OCI-LY7 (cell line): ENCODE results near the gene SP110.

ENCODE experiments used
- EZH2phosphoT487 ChIP-seq: fragments of 200-600 bp; sonication (generic); IDR thresholded peaks from 2 replicates; pipeline ENCODE4 v1.6.1; 2018; ENCODE audit warnings: low read depth, borderline replicate concordance, mild to moderate bottlenecking, mixed run types, antibody characterized with exemption, low read length, moderate library complexity, mixed read lengths
- TF ChIP-seq, protein P1 (sequence below): fragments of 200-600 bp; sonication (generic); conservative IDR thresholded peaks from 2 replicates; pipeline ENCODE4 v1.5.1; 2014; ENCODE audit warnings: mild to moderate bottlenecking, antibody characterized with exemption, low read length, moderate library complexity, mixed read lengths

DNA sequence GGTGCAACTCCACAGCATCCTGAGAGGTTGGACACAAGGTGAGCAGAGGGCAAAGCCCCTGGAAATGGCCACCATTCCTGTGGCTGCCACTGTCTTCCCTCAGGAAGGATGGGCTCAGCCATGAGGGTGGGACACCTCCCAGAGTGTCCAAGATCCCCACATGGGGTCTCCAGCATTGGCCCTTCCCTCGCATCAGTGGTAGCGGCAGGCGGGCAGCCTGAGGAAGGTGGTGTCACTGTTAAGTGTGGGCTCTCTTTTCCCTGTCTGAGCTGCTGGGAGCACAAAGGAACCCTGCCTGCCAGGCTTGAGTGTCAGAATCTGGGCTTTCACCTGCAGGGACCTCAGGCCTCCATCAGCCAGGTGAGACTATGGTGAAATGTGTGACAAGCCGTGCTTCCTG is 47.6 kb downstream of the SP110 start:
- TF ChIP-seq, protein P1, sequence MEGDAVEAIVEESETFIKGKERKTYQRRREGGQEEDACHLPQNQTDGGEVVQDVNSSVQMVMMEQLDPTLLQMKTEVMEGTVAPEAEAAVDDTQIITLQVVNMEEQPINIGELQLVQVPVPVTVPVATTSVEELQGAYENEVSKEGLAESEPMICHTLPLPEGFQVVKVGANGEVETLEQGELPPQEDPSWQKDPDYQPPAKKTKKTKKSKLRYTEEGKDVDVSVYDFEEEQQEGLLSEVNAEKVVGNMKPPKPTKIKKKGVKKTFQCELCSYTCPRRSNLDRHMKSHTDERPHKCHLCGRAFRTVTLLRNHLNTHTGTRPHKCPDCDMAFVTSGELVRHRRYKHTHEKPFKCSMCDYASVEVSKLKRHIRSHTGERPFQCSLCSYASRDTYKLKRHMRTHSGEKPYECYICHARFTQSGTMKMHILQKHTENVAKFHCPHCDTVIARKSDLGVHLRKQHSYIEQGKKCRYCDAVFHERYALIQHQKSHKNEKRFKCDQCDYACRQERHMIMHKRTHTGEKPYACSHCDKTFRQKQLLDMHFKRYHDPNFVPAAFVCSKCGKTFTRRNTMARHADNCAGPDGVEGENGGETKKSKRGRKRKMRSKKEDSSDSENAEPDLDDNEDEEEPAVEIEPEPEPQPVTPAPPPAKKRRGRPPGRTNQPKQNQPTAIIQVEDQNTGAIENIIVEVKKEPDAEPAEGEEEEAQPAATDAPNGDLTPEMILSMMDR, result no peak
- no peak for TF ChIP-seq EZH2phosphoT487
